ENCODE measurements around the gene ATP2C2.
"Not testable (repeated sequence)": the region's sequence is repeated elsewhere in the genome, so short reads cannot be mapped to it uniquely, and the experiment has no call there.

GRCh38 chr16:84396082-84396481, 27.7 kb downstream of the ATP2C2 start:
- TF ChIP-seq, protein P1, sequence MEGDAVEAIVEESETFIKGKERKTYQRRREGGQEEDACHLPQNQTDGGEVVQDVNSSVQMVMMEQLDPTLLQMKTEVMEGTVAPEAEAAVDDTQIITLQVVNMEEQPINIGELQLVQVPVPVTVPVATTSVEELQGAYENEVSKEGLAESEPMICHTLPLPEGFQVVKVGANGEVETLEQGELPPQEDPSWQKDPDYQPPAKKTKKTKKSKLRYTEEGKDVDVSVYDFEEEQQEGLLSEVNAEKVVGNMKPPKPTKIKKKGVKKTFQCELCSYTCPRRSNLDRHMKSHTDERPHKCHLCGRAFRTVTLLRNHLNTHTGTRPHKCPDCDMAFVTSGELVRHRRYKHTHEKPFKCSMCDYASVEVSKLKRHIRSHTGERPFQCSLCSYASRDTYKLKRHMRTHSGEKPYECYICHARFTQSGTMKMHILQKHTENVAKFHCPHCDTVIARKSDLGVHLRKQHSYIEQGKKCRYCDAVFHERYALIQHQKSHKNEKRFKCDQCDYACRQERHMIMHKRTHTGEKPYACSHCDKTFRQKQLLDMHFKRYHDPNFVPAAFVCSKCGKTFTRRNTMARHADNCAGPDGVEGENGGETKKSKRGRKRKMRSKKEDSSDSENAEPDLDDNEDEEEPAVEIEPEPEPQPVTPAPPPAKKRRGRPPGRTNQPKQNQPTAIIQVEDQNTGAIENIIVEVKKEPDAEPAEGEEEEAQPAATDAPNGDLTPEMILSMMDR (conservative IDR thresholded peaks at IDR 0.05; ENCODE audit: low read depth in 2 of 2), result not testable (repeated sequence)
- not testable (repeated sequence) for TF ChIP-seq ZNF114 (CRISPR knock-in tag; IDR thresholded peaks at IDR 0.05); NANOG (IDR thresholded peaks at IDR 0.05; ENCODE audit: borderline replicate concordance)
